Ovary (tissue), 3 donors: ENCODE data around the gene PDE4D.

Experiments
- POLR2A ChIP-seq: fragments of 450-650 bp; IDR thresholded peaks from one replicate; pipeline ENCODE4 v1.6.1; 2017; ENCODE audit warnings: antibody characterized with exemption, mild to moderate bottlenecking, moderate library complexity
- TF ChIP-seq, protein P1 (sequence below), 3 donors: fragments of 450-650 bp in 2 of 3; fragments of 200-600 bp in 1 of 3; IDR thresholded peaks; one replicate each; pipeline versions ENCODE4 v1.5.1 to v1.8.0; 2016 to 2022; ENCODE audit warnings: antibody characterized with exemption in 3 of 3, mild to moderate bottlenecking in 1 of 3
- donor health status: DM: no; HTN: no; CAD: no.

DNA sequence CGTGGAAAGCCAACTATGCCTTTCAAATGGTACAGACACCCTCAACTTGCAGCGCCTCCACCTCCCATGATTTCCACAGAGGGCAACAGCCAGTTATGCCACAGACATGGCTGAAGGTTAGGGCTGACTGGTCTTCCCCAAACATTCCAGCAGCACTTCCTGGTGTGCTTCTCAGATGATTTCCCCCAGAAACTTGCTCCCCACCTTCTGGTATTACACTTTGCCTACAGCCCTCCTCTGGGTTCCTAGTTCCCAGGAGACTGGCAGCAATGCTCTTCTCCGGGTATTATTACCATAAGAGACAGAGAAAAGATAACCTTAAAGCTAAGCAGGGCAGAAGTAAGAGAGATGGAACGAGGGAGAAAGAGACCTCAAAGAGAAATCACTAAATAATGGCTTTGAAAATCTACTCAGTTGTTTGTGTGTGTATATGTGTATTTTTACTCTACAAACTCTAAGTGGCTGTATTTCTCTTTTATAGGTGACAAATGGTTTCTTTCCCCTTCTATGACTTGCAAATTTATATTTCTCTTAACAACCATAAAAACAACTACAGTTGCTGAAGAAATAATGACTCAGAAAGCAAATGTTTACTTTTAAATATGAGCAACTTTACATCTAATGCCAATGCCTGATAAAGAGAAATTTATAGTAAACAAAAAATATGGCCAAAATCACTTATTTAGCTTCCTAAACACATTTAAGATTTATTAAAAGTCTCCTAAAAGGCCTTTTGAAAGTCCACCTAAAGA is 133.8 kb downstream of the PDE4D start:
- TF ChIP-seq, protein P1, sequence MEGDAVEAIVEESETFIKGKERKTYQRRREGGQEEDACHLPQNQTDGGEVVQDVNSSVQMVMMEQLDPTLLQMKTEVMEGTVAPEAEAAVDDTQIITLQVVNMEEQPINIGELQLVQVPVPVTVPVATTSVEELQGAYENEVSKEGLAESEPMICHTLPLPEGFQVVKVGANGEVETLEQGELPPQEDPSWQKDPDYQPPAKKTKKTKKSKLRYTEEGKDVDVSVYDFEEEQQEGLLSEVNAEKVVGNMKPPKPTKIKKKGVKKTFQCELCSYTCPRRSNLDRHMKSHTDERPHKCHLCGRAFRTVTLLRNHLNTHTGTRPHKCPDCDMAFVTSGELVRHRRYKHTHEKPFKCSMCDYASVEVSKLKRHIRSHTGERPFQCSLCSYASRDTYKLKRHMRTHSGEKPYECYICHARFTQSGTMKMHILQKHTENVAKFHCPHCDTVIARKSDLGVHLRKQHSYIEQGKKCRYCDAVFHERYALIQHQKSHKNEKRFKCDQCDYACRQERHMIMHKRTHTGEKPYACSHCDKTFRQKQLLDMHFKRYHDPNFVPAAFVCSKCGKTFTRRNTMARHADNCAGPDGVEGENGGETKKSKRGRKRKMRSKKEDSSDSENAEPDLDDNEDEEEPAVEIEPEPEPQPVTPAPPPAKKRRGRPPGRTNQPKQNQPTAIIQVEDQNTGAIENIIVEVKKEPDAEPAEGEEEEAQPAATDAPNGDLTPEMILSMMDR (IDR thresholded peaks at IDR 0.05), result no peak
- no peak for TF ChIP-seq POLR2A
